Fibroblast of lung (primary cell): ENCODE measurements around the gene ST6GALNAC6. TPM values are rescaled to one million over a fixed set of nuclear protein-coding genes. Genes with fewer than 3 reads are reported as not detected.

Experiments
- DNase-seq, 2 donors: peaks; one replicate each; pipeline versions ENCODE4 v3.0.0 to v3.0.0-alpha.2; 2010; ENCODE audit warnings: low read depth in 2 of 2
- H2AFZ ChIP-seq: 2 replicates; pipeline ENCODE4 v1.5.1; 2012; ENCODE audit warnings: low read length, control low read depth, inconsistent platforms
- H3K27ac ChIP-seq: 2 replicates; pipeline ENCODE4 v1.5.1; 2011; ENCODE audit warnings: low read length, control low read depth; ENCODE audit not compliant: insufficient read depth
- H3K27me3 ChIP-seq: 2 replicates; pipeline ENCODE4 v1.5.1; 2011; ENCODE audit warnings: mild to moderate bottlenecking, low read length; ENCODE audit not compliant: control insufficient read depth, insufficient read depth
- H3K36me3 ChIP-seq: 2 replicates; pipeline ENCODE4 v1.5.1; 2011; ENCODE audit warnings: low read length; ENCODE audit not compliant: control insufficient read depth, insufficient read depth
- H3K4me1 ChIP-seq: 2 replicates; pipeline ENCODE4 v1.5.1; 2011; ENCODE audit warnings: low read length; ENCODE audit not compliant: control insufficient read depth, insufficient read depth; ENCODE audit errors: extremely low read depth
- H3K4me2 ChIP-seq: 2 replicates; pipeline ENCODE4 v1.5.1; 2011; ENCODE audit warnings: low read length, control low read depth; ENCODE audit not compliant: insufficient read depth; ENCODE audit errors: extremely low read depth
- H3K4me3 ChIP-seq, 4 experiments: fragments of 200-600 bp in 1 of 4; sonication (generic) in 1 of 4; replicated peaks in 1 of 4; 2 replicates each; pipeline ENCODE4 v1.5.1; 2011 to 2016; ENCODE audit warnings: low read length in 4 of 4, low read depth in 3 of 4, mild to moderate bottlenecking in 3 of 4, control low read depth in 2 of 4, inconsistent platforms in 1 of 4, mixed read lengths in 1 of 4; ENCODE audit not compliant: insufficient read depth in 1 of 4; ENCODE audit errors: control extremely low read depth in 1 of 4
- H3K79me2 ChIP-seq: 2 replicates; pipeline ENCODE4 v1.5.1; 2012; ENCODE audit warnings: mild to moderate bottlenecking, low read length, inconsistent platforms; ENCODE audit not compliant: control insufficient read depth, insufficient read depth
- H3K9ac ChIP-seq: 2 replicates; pipeline ENCODE4 v1.5.1; 2011; ENCODE audit warnings: mild to moderate bottlenecking, low read length, control low read depth; ENCODE audit not compliant: insufficient read depth
- H3K9me3 ChIP-seq: 2 replicates; pipeline ENCODE4 v1.5.1; 2012; ENCODE audit warnings: low read depth, low read length; ENCODE audit not compliant: control insufficient read depth, insufficient read depth
- H4K20me1 ChIP-seq: 2 replicates; pipeline ENCODE4 v1.5.1; 2011; ENCODE audit warnings: low read length; ENCODE audit not compliant: control insufficient read depth, insufficient read depth; ENCODE audit errors: extremely low read depth
- EZH2 ChIP-seq: IDR thresholded peaks from 2 replicates; pipeline ENCODE4 v1.5.1; 2012; ENCODE audit warnings: low read length, control low read depth, mild to moderate bottlenecking; ENCODE audit errors: missing control alignments
- polyA plus RNA-seq, 2 donors: library from polyadenylated mRNA; depleted of rRNA in 1 of 2; stranded (reverse) in 1 of 2; unstranded in 1 of 2; fragments of >200 nt; gene quantifications; 2 replicates each; pipeline ENCODE4 v1.2.1, GENCODE V29; 2011 to 2012; ENCODE audit warnings: missing spikeins in 1 of 2
- total RNA-seq: library from RNA; depleted of rRNA; stranded (reverse); fragments of >200 nt; gene quantifications from 2 replicates; pipeline ENCODE4 v1.2.1, GENCODE V29; 2014
- TF ChIP-seq, protein P1 (sequence below), 2 donors: IDR thresholded peaks in 1 of 2; conservative IDR thresholded peaks in 1 of 2; 1 replicate in 1 of 2; 2 replicates in 1 of 2; pipeline ENCODE4 v1.5.1; 2011 to 2012; ENCODE audit warnings: low read length in 2 of 2, control low read depth in 1 of 2, inconsistent platforms in 1 of 2, low read depth in 1 of 2, mild to moderate bottlenecking in 1 of 2

ST6GALNAC6 gene
- total and polyA plus RNA-seq, 2 donors (not counting 1 experiment from before 2014, with no cell fraction given): 56.0 to 69.5 TPM

DNA sequence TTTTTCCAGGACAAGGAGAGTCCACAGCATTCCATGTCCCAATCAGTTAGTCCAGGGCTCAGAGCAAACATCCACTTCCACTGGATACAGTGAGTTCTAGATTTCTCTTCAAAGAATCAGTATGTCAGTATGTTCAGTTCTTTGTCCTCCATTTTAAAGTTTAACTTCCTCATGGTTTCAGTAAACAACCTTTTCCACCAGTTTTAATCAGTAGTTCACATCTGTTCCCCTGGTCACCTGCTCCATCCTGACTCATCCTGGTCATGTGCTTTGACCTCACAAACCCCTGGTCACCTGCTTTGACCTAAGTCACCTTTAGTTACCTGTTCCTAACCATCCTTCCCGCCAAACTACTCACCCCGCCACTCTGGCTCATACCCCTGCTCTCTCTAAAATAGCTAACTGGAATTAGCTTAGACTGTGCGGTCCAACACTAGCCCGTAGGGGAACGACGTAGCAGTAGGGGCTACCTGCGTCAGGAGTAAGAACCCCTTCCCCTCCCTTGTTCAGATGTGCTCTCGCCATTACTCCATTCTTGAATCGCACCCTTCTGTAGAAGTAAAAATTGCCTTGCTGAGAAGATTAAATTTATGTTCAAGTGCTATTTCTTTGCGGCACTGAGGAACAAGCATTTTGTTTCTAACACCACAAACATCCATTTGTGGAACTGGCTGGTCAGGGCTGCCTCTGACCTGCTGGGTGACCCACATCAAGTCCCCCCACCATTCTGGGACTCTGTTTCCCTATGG is 50.5 kb downstream of the ST6GALNAC6 start:
- Histone ChIP-seq H3K27ac (no peak overlapping the region), H4K20me1 (no peaks in the 10 kb centered on the region), H3K4me1 (peaks cover 18% of the 10 kb centered on the region)

DNA sequence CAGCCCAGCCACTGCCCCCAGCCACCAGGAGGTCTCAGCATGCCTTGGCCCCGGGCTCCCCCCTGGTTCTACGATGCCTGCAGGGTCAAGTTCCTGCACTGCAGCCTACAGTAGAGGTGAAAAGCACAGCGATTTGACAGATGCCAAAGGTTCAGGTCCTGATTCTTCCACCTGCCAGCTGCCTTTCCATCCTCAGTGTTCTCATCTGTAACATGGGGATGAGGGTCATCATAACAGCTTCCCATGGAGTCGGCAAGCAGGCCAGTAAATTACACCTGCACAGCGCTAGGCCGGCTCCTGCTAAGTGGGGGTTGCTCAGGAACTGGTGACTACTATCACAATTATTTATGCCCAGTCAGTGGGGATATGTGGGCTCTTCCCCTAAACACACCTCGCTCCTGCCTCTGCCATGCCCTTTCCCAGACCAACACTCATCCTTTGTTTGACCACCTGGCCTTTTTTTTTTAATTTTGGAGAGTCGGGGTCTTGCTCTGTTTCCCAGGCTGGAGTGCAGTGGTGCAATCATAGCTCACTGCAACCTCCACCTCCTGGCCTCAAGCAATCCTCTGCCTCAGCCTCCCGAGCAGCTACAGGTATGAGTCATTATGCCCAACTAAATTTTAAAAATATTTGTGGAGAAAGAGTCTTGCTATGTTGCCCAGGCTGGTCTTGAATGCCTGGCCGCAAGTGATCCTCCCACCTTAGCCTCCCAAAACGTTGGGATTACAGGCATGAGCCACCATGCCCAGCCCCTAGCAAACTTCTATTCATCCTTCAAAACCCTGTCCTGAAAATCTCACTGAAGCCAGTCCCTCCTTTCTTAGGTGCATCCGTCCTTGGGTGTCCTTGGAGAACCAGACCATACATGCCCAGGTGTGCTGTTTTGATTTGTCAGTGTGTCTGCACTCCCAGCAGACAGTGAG is 51.3 kb downstream of the ST6GALNAC6 start:
- H3K4me1 ChIP-seq: peaks cover 17% of the 10 kb centered on the region
- no peak overlapping the region for H3K4me3 ChIP-seq
- peak overlapping the region; percentile 69 for H3K27ac ChIP-seq
- TF ChIP-seq EZH2: no peak
- TF ChIP-seq, protein P1, sequence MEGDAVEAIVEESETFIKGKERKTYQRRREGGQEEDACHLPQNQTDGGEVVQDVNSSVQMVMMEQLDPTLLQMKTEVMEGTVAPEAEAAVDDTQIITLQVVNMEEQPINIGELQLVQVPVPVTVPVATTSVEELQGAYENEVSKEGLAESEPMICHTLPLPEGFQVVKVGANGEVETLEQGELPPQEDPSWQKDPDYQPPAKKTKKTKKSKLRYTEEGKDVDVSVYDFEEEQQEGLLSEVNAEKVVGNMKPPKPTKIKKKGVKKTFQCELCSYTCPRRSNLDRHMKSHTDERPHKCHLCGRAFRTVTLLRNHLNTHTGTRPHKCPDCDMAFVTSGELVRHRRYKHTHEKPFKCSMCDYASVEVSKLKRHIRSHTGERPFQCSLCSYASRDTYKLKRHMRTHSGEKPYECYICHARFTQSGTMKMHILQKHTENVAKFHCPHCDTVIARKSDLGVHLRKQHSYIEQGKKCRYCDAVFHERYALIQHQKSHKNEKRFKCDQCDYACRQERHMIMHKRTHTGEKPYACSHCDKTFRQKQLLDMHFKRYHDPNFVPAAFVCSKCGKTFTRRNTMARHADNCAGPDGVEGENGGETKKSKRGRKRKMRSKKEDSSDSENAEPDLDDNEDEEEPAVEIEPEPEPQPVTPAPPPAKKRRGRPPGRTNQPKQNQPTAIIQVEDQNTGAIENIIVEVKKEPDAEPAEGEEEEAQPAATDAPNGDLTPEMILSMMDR (conservative IDR thresholded peaks at IDR 0.05 in 1 of 2, IDR thresholded peaks at IDR 0.05 in 1 of 2; ENCODE audit: low read depth in 1 of 2, low read length in 2 of 2): no peak
- no peaks in the 10 kb centered on the region for H3K27me3 ChIP-seq
- H3K36me3 ChIP-seq: peaks cover 11% of the 10 kb centered on the region
- H3K9me3 ChIP-seq: no peaks in the 10 kb centered on the region
- H4K20me1 ChIP-seq: no peaks in the 10 kb centered on the region
- no peak overlapping the region for H3K9ac ChIP-seq
- H3K4me2 ChIP-seq: peak overlapping the region; percentile 26
- no peak overlapping the region for H2AFZ ChIP-seq
- H3K79me2 ChIP-seq: peaks cover 91% of the 10 kb centered on the region
- no peak for DNase-seq

More for the DNA sequence above, 50.5 kb downstream of the ST6GALNAC6 start:
- no peak for DNase-seq
- no peaks in the 10 kb centered on the region for H3K27me3 ChIP-seq
- H3K4me2 ChIP-seq: no peak overlapping the region
- H3K9me3 ChIP-seq: no peaks in the 10 kb centered on the region
- H3K79me2 ChIP-seq: peaks cover 96% of the 10 kb centered on the region
- H3K36me3 ChIP-seq: peaks cover 11% of the 10 kb centered on the region
- TF ChIP-seq EZH2: no peak
- TF ChIP-seq, protein P1 (conservative IDR thresholded peaks at IDR 0.05 in 1 of 2, IDR thresholded peaks at IDR 0.05 in 1 of 2; ENCODE audit: low read depth in 1 of 2, low read length in 2 of 2): no peak
- H3K9ac ChIP-seq: no peak overlapping the region
- no peak overlapping the region for H2AFZ ChIP-seq
- no peak overlapping the region for H3K4me3 ChIP-seq

DNA sequence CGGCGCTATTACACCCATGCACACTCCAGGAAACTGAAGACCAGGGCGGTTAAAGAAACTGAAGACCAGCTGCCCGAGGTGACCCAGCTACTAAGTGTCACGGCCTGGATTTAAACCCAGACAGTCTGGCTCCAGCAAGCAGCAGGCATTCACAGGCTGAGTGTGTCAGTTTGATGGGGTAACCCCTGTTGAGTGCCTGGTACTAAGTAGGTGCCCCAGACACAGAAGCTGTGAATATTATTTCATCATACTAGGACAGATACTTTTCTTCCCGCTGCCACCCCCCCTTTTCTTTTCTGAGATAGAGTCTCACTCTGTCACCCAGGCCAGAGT is 52.3 kb downstream of the ST6GALNAC6 start:
- Histone ChIP-seq H3K36me3 (peaks cover 16% of the 10 kb centered on the region), H3K4me3 (no peak overlapping the region), H3K27ac (peak overlapping the region; percentile 69), H4K20me1 (no peaks in the 10 kb centered on the region), H3K27me3 (no peaks in the 10 kb centered on the region), H3K9me3 (no peaks in the 10 kb centered on the region), H2AFZ (no peak overlapping the region), H3K79me2 (peaks cover 88% of the 10 kb centered on the region), H3K4me1 (peaks cover 17% of the 10 kb centered on the region), H3K9ac (no peak overlapping the region), H3K4me2 (peak overlapping the region; percentile 46)
- no peak for DNase-seq
- TF ChIP-seq EZH2: no peak
- TF ChIP-seq, protein P1 (conservative IDR thresholded peaks at IDR 0.05 in 1 of 2, IDR thresholded peaks at IDR 0.05 in 1 of 2; ENCODE audit: low read depth in 1 of 2, low read length in 2 of 2): no peak
